ENCODE results near the gene SKAP1.

SKAP1 gene

DNA sequence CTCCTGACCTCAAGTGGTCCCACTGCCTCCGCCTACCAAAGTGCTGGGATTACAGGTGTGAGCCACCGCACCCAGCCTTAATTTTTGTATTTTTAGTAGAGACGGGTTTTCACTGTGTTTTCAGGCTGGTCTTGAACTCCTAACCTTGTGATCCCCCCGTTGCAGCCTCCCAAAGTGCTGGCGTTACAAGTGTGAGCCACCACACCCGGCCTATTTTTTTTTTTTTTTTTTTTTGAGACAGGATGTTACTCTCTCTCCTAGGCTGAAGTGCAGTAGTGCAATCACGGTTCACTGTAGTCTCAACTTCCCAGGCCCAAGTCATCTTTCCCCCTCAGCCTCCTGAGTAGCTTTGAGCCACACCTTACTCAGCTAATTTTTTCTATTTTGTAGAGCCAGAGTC is 325.6 kb downstream of the SKAP1 start:
- DNase-seq (ENCODE audit: low read depth), result no peak

DNA sequence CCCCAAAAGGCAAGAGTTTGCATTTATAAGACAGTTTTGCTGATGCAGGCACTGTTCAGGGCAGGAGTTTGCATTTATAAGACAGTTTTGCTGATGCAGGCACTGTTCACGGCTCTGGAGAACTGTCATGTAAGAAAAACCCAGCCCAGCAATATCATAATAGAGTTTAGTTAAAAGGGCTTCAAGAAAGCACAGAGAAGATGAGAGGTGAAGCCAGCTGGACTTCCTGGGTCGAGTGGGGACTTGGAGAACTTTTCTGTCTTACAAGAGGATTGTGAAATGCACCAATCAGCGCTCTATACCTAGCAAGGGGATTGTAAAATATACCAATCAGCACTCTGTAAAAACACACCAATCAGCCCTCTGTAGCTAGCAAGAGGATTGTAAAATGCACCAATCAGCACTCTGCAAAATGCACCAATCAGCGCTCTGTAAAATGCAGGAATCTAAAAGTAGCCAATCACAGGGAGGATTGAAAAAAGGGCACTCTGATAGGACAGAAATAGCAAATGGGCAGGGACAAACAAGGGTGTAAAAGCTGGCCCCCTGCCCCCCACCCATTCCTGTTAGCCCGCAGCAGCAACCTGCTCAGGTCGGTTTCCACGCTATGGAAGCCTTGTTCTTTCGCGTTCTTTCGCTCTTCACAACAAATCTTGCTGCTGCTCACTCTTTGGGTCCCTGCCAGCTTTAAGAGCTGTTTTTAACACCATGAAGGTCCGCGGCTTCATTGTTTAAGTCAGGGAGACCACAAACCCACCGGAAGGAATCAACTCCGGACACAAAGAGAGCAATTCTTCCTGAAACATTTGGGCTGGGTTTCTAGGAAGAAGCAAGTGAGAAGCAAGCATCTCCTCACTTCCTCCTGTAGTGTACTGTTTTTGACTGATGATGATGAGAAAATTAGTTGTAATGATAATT is 327.0 kb downstream of the SKAP1 start:
- DNase-seq (ENCODE audit: low read depth), result no peak

DNA sequence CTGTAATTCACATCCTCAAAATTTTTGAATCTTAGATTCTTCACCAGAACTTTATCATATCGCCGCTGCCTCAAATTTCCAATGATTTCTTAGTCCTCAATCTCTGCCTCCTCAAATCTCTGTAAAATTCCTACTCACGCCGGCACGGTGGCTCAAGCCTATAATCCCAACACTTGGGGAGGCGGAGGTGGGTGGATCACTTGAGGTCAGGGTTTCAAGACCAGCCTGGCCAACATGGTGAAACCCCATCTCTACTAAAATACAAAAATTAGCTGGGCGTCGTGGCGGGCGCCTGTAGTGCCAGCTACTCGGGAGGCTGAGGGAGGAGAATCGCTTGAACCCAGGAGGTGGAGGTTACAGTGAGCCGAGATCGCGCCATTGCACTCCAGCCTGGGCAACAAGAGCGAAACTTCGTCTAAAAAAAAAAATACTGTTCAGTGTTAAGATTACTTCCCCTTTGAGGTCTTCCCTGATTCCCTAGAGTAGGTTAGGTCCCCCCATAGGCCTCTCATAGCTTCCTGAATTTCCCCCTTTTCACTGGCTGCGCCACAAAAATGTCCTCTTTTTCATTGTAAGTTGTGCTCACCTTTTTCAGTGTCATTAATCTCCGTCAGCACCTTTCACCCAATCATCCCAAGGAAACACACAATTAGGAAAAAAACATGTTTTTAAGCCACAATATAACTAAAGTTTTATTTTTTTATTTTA is 327.8 kb downstream of the SKAP1 start:
- DNase-seq (ENCODE audit: low read depth), result no peak

DNA sequence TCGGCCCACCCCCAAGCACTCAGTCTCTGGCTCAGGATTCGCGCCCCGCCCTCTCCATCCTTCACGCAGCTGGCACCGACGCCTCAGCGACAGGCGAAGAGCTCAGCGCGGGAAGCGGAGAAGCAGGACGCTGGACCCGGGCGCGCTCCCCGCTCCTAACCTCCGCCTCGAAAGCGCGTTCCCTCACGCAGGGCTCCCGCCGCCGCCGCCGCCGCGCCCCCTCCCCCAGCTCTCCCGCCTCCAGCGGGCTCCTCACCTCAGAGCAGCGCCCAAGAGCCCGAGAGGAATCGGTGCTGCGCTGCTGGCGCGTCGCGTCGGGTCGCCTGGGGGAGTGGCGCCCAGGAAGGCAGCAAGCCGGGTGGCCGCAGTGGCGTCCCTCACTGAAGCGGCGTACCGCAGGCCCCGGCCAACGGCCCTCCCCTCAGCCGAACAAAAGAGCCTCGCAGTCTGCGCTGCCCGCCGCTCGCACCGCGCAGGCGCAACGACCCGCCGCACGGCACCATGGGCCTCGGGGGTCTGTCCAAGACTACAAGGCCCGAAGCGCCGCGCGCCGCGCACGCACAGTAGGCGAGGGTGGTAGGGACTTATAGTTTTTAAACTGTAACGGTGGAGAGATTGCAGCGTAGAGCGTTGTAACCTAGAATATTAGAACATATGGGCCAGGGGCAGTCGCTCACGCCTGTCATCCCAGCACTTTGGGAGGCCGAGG is 328.8 kb downstream of the SKAP1 start, which contains the start of gene CBX1:
CBX1 (minus strand) TSS at position 467 of the 709 bp plus-strand sequence. CDS start 24,474 bp downstream, outside the sequence.
- DNase-seq (ENCODE audit: low read depth), result peak; percentile 89

GRCh38 chr17:48100591-48101011 is 329.4 kb downstream of the SKAP1 start:
- DNase-seq (ENCODE audit: low read depth), result no peak

DNA sequence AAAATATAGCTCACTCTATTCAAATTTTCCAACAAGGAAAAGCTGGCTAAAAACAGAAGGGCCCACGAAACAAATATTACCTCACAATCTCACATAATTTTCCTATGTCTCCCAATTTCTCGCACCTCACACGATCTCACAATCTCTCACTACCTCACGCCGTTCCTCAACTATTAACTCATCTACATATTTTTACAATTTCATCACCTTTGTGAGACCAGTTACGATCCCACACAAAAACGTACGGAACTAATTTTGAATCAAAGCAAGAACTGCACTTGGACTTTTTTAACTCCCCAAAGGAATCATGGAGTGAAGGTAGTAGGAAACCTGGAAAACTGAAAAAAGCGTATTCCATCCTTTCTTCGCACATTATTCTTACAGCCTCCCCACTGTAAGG is 329.9 kb downstream of the SKAP1 start:
- no peak for DNase-seq (ENCODE audit: low read depth)

DNA sequence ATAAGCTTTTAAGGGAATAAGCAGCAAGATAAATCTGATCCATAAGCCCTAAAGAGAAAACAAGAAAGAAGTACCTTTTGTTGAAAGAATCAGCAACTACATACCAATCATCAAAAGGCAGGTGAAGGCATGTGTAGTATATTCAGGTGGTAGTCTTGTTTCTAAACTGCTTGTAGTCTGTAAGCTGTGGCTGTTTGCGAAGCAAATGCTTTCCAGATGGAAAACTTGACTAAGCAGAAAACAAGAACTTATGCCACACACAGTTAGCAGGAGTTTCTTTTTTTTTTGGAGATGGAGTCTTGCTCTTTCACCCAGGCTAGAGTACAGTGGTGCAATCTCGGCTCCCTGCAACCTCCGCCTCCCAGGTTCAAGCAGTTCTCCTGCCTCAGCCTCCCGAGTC is 334.4 kb downstream of the SKAP1 start:
- DNase-seq (ENCODE audit: low read depth), result no peak

DNA sequence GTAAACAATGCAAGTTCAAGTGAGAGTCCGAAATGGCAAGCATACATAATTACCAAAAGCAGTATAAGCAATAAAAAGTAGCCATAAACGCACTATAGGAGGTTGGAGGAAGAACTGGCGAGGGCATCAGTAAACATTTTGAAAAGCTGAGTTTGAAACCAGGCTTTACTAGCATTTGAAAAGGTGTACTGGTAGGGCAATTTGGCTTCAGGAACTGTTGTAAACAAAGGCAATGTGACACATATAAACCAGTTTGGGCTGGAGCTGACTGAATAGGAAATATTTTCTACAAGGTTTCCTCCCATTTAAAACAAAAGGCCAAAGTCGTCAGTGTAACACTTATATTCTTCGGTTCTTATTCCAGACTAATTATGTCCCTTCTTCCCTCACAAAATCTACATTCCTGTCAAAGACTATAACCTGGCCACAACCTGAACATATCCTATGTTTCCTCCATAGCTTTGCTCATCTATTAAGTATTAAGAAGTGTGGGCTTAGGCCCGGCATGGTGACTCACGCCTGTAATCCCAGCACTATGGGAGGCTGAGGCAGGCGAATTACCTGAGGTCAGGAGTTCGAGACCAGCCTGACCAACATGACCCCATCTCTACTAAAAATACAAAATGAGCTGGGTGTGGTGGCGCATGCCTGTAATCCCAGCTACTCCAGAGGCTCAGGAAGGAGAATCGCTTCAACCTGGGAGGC is 336.5 kb downstream of the SKAP1 start:
- DNase-seq (ENCODE audit: low read depth), result no peak

DNA sequence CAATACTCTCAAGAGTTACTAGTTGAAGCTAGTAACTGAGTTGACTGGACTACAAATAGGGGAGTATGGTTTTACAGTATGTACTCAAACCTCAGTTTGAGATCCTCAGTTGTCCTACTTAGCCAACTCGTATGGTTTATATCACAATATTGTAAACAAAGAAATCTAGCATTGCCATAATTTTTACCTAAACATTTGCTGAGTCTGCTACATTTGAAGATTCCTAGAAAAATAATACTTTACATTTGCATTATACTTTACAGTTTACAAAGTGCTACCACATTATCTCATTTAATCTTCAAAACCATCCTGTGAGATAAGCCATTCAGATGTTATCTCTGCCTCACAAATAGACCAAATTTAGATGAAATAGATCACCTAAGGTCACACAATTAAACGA is 345.1 kb downstream of the SKAP1 start:
- DNase-seq (ENCODE audit: low read depth), result no peak
